ENCODE results near the gene SPTB. TPM values are rescaled to one million over a fixed set of nuclear protein-coding genes. Genes with fewer than 3 reads are reported as not detected.

The SPTB gene
- total RNA-seq, 1 donor from 2014 or later = 8.9 TPM

DNA sequence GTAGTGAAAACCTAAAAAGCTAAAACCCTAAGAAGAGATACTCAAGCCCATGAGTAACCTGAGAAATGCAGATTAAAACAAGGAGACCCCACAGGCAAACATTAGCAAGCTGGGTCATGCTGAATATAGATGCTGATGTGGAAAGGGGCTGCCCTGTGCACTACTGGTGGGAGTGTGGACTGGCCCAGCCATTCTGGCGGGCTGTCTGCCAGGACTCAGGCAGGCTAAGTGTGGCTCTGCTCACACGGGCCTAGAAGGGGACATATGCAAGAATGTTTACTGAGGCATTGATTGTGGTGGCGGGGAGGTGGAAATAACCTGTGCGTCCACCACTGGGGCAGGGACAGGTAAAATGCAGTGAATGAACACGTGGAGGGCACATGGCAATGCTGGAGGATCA lies 48.3 kb downstream of the SPTB start:
- TF ChIP-seq, protein P1, sequence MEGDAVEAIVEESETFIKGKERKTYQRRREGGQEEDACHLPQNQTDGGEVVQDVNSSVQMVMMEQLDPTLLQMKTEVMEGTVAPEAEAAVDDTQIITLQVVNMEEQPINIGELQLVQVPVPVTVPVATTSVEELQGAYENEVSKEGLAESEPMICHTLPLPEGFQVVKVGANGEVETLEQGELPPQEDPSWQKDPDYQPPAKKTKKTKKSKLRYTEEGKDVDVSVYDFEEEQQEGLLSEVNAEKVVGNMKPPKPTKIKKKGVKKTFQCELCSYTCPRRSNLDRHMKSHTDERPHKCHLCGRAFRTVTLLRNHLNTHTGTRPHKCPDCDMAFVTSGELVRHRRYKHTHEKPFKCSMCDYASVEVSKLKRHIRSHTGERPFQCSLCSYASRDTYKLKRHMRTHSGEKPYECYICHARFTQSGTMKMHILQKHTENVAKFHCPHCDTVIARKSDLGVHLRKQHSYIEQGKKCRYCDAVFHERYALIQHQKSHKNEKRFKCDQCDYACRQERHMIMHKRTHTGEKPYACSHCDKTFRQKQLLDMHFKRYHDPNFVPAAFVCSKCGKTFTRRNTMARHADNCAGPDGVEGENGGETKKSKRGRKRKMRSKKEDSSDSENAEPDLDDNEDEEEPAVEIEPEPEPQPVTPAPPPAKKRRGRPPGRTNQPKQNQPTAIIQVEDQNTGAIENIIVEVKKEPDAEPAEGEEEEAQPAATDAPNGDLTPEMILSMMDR (IDR thresholded peaks at IDR 0.05; ENCODE audit: unreplicated experiment) = no peak
- Mint-ChIP-seq H3K4me3 (no peak overlapping the region), H3K36me3 (no peaks in the 10 kb centered on the region), H3K4me1 (no peaks in the 10 kb centered on the region), H3K9me3 (no peaks in the 10 kb centered on the region), H3K27me3 (ENCODE audit: low read depth) (no peaks in the 10 kb centered on the region), H3K27ac (no peak overlapping the region)
- DNase-seq (ENCODE audit: low spot score in 2 of 2, unreplicated experiment in 2 of 2) = no peak

DNA sequence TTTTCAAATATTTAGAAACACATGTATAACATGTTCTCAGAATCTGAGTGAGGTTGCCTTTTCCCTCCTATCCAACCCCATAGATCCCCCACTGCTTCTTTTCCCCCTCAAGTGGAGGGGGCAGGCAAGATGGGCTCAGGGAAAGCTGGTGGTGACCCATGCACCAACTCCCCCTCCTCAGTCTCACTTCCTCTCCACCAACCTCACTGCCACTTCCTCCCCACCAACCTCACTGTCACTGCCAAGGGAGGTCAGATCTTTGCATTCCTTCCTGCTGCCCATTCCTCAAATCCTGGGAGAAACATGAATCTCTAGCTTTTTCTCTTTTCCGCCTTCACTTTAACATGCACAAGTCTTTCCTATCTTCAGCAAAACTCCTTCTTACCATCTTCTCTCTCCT lies 48.7 kb downstream of the SPTB start:
- TF ChIP-seq, protein P1 (IDR thresholded peaks at IDR 0.05; ENCODE audit: unreplicated experiment) = no peak
- no peaks in the 10 kb centered on the region for H3K27me3 Mint-ChIP-seq (ENCODE audit: low read depth)
- no peak for DNase-seq (ENCODE audit: low spot score in 2 of 2, unreplicated experiment in 2 of 2)
- H3K36me3 Mint-ChIP-seq = no peaks in the 10 kb centered on the region
- H3K9me3 Mint-ChIP-seq = no peaks in the 10 kb centered on the region
- H3K4me1 Mint-ChIP-seq = peaks cover under 1% of the 10 kb centered on the region
- no peak overlapping the region for H3K27ac Mint-ChIP-seq
- H3K4me3 Mint-ChIP-seq = no peak overlapping the region

DNA sequence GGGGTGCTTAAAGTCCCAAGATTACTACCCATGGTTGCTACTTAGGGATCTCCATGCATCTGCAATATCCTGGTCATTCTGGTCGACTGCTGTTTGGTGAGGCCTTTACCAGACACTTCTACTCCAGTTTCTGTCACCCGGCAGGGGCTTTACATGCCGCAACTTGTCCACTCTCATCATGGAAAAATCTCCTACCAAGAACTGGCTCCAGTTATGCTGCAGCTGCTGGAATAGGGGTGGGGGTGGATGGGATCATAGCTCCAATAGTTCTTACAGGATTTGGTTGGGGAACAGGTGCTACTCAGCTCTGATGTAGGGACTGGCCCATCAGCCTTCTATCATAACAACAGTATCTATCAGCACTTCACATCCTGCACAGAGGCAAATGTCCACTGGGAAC lies 51.6 kb downstream of the SPTB start:
- no peaks in the 10 kb centered on the region for H3K36me3 Mint-ChIP-seq
- TF ChIP-seq, protein P1 (IDR thresholded peaks at IDR 0.05; ENCODE audit: unreplicated experiment) = no peak
- H3K9me3 Mint-ChIP-seq = no peaks in the 10 kb centered on the region
- DNase-seq (ENCODE audit: low spot score in 2 of 2, unreplicated experiment in 2 of 2) = no peak
- no peak overlapping the region for H3K4me3 Mint-ChIP-seq
- H3K27ac Mint-ChIP-seq = no peak overlapping the region
- H3K4me1 Mint-ChIP-seq = peaks cover 11% of the 10 kb centered on the region
- H3K27me3 Mint-ChIP-seq (ENCODE audit: low read depth) = peaks cover 6% of the 10 kb centered on the region

DNA sequence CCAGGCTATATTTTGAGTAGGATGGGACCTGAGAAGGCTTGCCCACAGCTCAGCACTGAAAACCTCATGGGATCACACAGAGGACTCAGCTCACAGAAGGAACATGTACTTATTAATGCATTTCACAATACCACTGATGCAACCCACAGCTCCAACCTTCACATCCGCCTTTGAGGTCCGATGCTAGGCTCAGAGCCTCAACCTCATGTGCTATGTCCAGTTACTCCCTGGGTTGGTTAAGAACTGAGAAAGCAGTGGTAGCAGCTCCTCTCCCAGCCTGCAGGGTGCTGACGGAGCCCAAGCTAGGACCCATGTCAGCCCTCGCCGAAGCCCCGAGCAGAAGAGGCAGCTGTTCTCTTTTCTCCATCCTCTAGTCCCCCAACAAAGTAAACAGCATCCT lies 52.9 kb downstream of the SPTB start:
- TF ChIP-seq, protein P1 (IDR thresholded peaks at IDR 0.05; ENCODE audit: unreplicated experiment) = no peak
- no peak for DNase-seq (ENCODE audit: low spot score in 2 of 2, unreplicated experiment in 2 of 2)
- Mint-ChIP-seq H3K9me3 (no peaks in the 10 kb centered on the region), H3K4me3 (no peak overlapping the region), H3K36me3 (no peaks in the 10 kb centered on the region), H3K4me1 (peaks cover 17% of the 10 kb centered on the region), H3K27ac (no peak overlapping the region), H3K27me3 (ENCODE audit: low read depth) (peaks cover 6% of the 10 kb centered on the region)

DNA sequence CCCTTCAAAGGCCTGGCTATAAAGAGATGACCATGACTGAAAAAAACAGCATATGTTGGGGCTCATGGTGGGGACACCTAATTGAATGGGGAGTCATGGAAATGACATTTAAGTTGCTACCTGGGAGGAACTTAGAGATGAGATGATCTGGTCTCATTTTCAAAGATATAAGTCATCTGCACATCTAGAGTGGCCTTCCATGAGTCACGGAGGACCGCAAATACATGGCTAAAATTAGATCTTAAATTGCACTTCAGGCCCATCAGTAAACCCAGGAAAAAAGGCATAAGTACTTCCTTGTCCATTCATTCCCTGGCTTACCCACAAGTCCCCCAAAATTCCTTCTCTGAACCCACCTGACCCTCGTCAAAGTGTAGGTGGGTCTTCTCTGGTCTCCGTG lies 53.4 kb downstream of the SPTB start:
- Mint-ChIP-seq H3K27me3 (ENCODE audit: low read depth) (peaks cover 6% of the 10 kb centered on the region), H3K4me1 (peaks cover 18% of the 10 kb centered on the region), H3K36me3 (no peaks in the 10 kb centered on the region), H3K9me3 (no peaks in the 10 kb centered on the region), H3K4me3 (no peak overlapping the region), H3K27ac (no peak overlapping the region)
- TF ChIP-seq, protein P1 (IDR thresholded peaks at IDR 0.05; ENCODE audit: unreplicated experiment) = no peak
- no peak for DNase-seq (ENCODE audit: low spot score in 2 of 2, unreplicated experiment in 2 of 2)

DNA sequence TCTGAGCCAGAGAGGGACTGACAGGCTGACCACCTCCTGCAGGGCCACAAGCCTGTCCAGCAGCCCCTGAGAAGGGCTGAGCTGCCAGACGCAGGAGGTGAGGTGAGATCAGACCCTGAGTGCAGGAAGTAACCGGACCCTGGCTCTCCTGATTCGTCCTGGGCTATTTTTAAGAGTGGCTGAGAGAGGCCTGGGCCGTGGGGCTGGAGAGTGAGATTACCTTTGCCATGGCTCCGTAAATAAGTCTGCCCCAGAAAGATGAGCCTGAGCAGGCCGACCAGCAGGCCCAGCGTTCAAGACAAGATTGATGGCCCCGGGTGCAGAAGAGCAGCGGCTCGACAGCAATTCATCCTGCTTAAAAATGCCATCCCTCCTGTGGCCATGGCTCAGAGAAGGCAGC lies 54.2 kb downstream of the SPTB start:
- Mint-ChIP-seq H3K4me3 (no peak overlapping the region), H3K27me3 (ENCODE audit: low read depth) (peaks cover 6% of the 10 kb centered on the region), H3K4me1 (peaks cover 18% of the 10 kb centered on the region), H3K9me3 (no peaks in the 10 kb centered on the region), H3K36me3 (no peaks in the 10 kb centered on the region), H3K27ac (no peak overlapping the region)
- no peak for DNase-seq (ENCODE audit: low spot score in 2 of 2, unreplicated experiment in 2 of 2)
- TF ChIP-seq, protein P1 (IDR thresholded peaks at IDR 0.05; ENCODE audit: unreplicated experiment) = no peak
